HepG2 (cell line): ENCODE measurements around the gene MTO1. TPM values are rescaled to one million over a fixed set of nuclear protein-coding genes. Genes with fewer than 3 reads are reported as not detected.

Experiments
- ARNT2 ChIP-seq: sonication (generic); formaldehyde crosslinking; IDR thresholded peaks from 2 replicates; pipeline ENCODE4 v1.8.0; 2022; ENCODE audit warnings: mild to moderate bottlenecking, low read depth, missing genetic modification reagents, moderate library complexity
- CCAR2 ChIP-seq: fragments of 200-400 bp; formaldehyde crosslinking; optimal IDR thresholded peaks from 2 replicates; pipeline ENCODE3; 2018; ENCODE audit warnings: low read depth, mild to moderate bottlenecking, low read length, moderate library complexity
- FIP1L1 ChIP-seq: fragments of 200-400 bp; formaldehyde crosslinking; IDR thresholded peaks from 2 replicates; pipeline ENCODE4 v1.6.1; 2018; ENCODE audit warnings: low read depth, mild to moderate bottlenecking, low read length, moderate library complexity, borderline replicate concordance; ENCODE audit not compliant: insufficient read depth
- GABPA ChIP-seq, 2 experiments: IDR thresholded peaks; 2 replicates each; pipeline ENCODE4 v1.6.1; 2011 to 2016; ENCODE audit warnings: low read depth in 2 of 2, low read length in 1 of 2, missing biosample characterization in 1 of 2, missing genetic modification characterization in 1 of 2
- KAT7 ChIP-seq: IDR thresholded peaks from 2 replicates; pipeline ENCODE4 v1.6.1; 2018; ENCODE audit warnings: borderline replicate concordance, missing compliant biosample characterization
- MTF1 ChIP-seq: sonication (generic); formaldehyde crosslinking; IDR thresholded peaks from 2 replicates; pipeline ENCODE4 v1.5.0; 2020; ENCODE audit warnings: missing genetic modification reagents
- MXD3 ChIP-seq: IDR thresholded peaks from 2 replicates; pipeline ENCODE4 v1.6.1; 2016; ENCODE audit warnings: mild to moderate bottlenecking, missing biosample characterization, missing genetic modification reagents
- PCBP1 ChIP-seq: fragments of 200-400 bp; formaldehyde crosslinking; IDR thresholded peaks from 2 replicates; pipeline ENCODE4 v1.6.1; 2017; ENCODE audit warnings: mild to moderate bottlenecking, low read depth, low read length, borderline replicate concordance
- RELA ChIP-seq: sonication (generic); formaldehyde crosslinking; IDR thresholded peaks from 2 replicates; pipeline ENCODE4 v1.4.0; 2020; ENCODE audit warnings: missing genetic modification reagents
- REXO4 ChIP-seq: sonication (generic); formaldehyde crosslinking; IDR thresholded peaks from 2 replicates; pipeline ENCODE4 v1.8.0; 2022; ENCODE audit warnings: missing genetic modification reagents, mild to moderate bottlenecking, borderline replicate concordance
- RNF2 ChIP-seq: fragments of 450-650 bp; conservative IDR thresholded peaks from 2 replicates; pipeline ENCODE4 v1.6.1; 2016; ENCODE audit warnings: low read depth
- SMARCC2 ChIP-seq: fragments of 450-650 bp; IDR thresholded peaks from 2 replicates; pipeline ENCODE4 v1.6.1; 2017; ENCODE audit warnings: antibody characterized with exemption, mild to moderate bottlenecking
- THRA ChIP-seq: sonication (generic); formaldehyde crosslinking; IDR thresholded peaks from 2 replicates; pipeline ENCODE4 v1.4.0; 2020; ENCODE audit warnings: missing genetic modification reagents, borderline replicate concordance
- ZNF136 ChIP-seq: sonication (generic); formaldehyde crosslinking; IDR thresholded peaks from 2 replicates; pipeline ENCODE4 v1.8.1; 2022; ENCODE audit warnings: low read depth, mild to moderate bottlenecking, moderate library complexity, missing genetic modification reagents
- ZNF337 ChIP-seq: sonication (generic); formaldehyde crosslinking; IDR thresholded peaks from 2 replicates; pipeline ENCODE4 v1.5.1; 2020; ENCODE audit warnings: missing genetic modification reagents, low read depth, mild to moderate bottlenecking, borderline replicate concordance
- ZNF503 ChIP-seq: sonication (generic); formaldehyde crosslinking; IDR thresholded peaks from 2 replicates; pipeline ENCODE4 v1.4.0; 2020; ENCODE audit warnings: missing genetic modification reagents
- ZNF577 ChIP-seq: sonication (generic); formaldehyde crosslinking; IDR thresholded peaks from 2 replicates; pipeline ENCODE4 v1.4.0; 2020; ENCODE audit warnings: mild to moderate bottlenecking, low read depth, missing genetic modification reagents, borderline replicate concordance
- ZNF766 ChIP-seq: sonication (generic); formaldehyde crosslinking; IDR thresholded peaks from 2 replicates; pipeline ENCODE4 v1.5.0; 2020; ENCODE audit warnings: missing genetic modification reagents, borderline replicate concordance
- polyA plus RNA-seq, 8 experiments: library from polyadenylated mRNA; depleted of rRNA in 3 of 8; stranded (reverse) in 7 of 8; unstranded in 1 of 8; fragments of >200 nt; fragmentation: Illumina TruSeq in 4 of 8; extraction: Trizol in 4 of 8; gene quantifications; 2 replicates each; pipeline versions ENCODE4 v1.2.1 to v1.2.3, GENCODE V29; 2011 to 2016; ENCODE audit warnings: low read depth in 4 of 8, missing spikeins in 1 of 8, mixed read lengths in 1 of 8; ENCODE audit not compliant: insufficient read depth in 1 of 8
- total RNA-seq, 5 experiments: library from RNA; depleted of rRNA; stranded (reverse); fragments of >200 nt; fragmentation: Illumina TruSeq; extraction: Trizol; gene quantifications; 2 replicates each; pipeline ENCODE4 v1.2.3, GENCODE V29; 2016; ENCODE audit warnings: low read depth in 1 of 5
- TF ChIP-seq, protein P1 (sequence below): sonication (generic); formaldehyde crosslinking; IDR thresholded peaks from 2 replicates; pipeline ENCODE4 v1.4.0; 2020; ENCODE audit warnings: missing genetic modification reagents
- TF ChIP-seq, protein P2 (sequence below): IDR thresholded peaks from 2 replicates; pipeline ENCODE4 v1.6.1; 2012; ENCODE audit warnings: low read depth, low read length, improper control_type of control experiment
- TF ChIP-seq, protein P3 (sequence below): IDR thresholded peaks from 2 replicates; pipeline ENCODE4 v1.6.1; 2016; ENCODE audit warnings: low read depth, borderline replicate concordance

Gene MTO1
- total and polyA plus RNA-seq, 2 of the 13 experiments (the other 11 are each of a cell fraction or from before 2014, with no cell fraction given): 21.1 to 45.3 TPM

GRCh38 chr6:73521351-73521985 lies 59.9 kb downstream of the MTO1 start (continued):
- TF ChIP-seq, protein P1, sequence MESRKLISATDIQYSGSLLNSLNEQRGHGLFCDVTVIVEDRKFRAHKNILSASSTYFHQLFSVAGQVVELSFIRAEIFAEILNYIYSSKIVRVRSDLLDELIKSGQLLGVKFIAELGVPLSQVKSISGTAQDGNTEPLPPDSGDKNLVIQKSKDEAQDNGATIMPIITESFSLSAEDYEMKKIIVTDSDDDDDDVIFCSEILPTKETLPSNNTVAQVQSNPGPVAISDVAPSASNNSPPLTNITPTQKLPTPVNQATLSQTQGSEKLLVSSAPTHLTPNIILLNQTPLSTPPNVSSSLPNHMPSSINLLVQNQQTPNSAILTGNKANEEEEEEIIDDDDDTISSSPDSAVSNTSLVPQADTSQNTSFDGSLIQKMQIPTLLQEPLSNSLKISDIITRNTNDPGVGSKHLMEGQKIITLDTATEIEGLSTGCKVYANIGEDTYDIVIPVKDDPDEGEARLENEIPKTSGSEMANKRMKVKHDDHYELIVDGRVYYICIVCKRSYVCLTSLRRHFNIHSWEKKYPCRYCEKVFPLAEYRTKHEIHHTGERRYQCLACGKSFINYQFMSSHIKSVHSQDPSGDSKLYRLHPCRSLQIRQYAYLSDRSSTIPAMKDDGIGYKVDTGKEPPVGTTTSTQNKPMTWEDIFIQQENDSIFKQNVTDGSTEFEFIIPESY (CRISPR knock-in tag): no peak
- TF ChIP-seq CCAR2: no peak
- 0 out of 2 replicates have a peak, but pooled peaks have one; percentile 6 for TF ChIP-seq KAT7 (CRISPR knock-in tag)
- no peak for TF ChIP-seq ZNF337 (CRISPR knock-in tag)
- no peak for TF ChIP-seq ZNF577 (CRISPR knock-in tag)
- TF ChIP-seq, protein P2, sequence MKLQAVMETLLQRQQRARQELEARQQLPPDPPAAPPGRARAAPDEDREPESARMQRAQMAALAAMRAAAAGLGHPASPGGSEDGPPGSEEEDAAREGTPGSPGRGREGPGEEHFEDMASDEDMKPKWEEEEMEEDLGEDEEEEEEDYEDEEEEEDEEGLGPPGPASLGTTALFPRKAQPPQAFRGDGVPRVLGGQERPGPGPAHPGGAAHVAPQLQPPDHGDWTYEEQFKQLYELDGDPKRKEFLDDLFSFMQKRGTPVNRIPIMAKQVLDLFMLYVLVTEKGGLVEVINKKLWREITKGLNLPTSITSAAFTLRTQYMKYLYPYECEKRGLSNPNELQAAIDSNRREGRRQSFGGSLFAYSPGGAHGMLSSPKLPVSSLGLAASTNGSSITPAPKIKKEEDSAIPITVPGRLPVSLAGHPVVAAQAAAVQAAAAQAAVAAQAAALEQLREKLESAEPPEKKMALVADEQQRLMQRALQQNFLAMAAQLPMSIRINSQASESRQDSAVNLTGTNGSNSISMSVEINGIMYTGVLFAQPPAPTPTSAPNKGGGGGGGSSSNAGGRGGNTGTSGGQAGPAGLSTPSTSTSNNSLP: 0 out of 2 replicates have a peak, but pooled peaks have one; percentile 6
- TF ChIP-seq FIP1L1: no peak; the same call in 1 of the 2 replicates
- no peak; the same call in 1 of the 2 replicates for TF ChIP-seq ARNT2
- 0 out of 2 replicates have a peak, but pooled peaks have one; percentile 72 for TF ChIP-seq ZNF136 (CRISPR knock-in tag)
- TF ChIP-seq, protein P3, sequence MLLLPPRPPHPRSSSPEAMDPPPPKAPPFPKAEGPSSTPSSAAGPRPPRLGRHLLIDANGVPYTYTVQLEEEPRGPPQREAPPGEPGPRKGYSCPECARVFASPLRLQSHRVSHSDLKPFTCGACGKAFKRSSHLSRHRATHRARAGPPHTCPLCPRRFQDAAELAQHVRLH (CRISPR knock-in tag): no peak
- TF ChIP-seq GABPA (IDR thresholded peaks at IDR 0.05; ENCODE audit: low read depth, low read length): no peak
- TF ChIP-seq GABPA (CRISPR knock-in tag; IDR thresholded peaks at IDR 0.05; ENCODE audit: low read depth): 0 out of 2 replicates have a peak, but pooled peaks have one; percentile 2
- no peak for TF ChIP-seq RNF2
- TF ChIP-seq RELA (CRISPR knock-in tag): no peak
- no peak for TF ChIP-seq REXO4 (CRISPR knock-in tag)
- TF ChIP-seq PCBP1: 0 out of 2 replicates have a peak, but pooled peaks have one; percentile 4
- TF ChIP-seq THRA (CRISPR knock-in tag): 0 out of 2 replicates have a peak, but pooled peaks have one; percentile 3
- TF ChIP-seq SMARCC2: no peak
- no peak; the same call in 1 of the 2 replicates for TF ChIP-seq MTF1
- no peak for TF ChIP-seq ZNF503 (CRISPR knock-in tag)
- TF ChIP-seq ZNF766: no peak
- peak; percentile 23; the same call in 1 of the 2 replicates for TF ChIP-seq MXD3 (CRISPR knock-in tag)
